H1 (cell line): Measurements from ENCODE around the gene PDHX. TPM values are rescaled to one million over a fixed set of nuclear protein-coding genes. Genes with fewer than 3 reads are reported as not detected.

Experiments
- CTCF ChIA-PET: fragments of 300-600 bp; sonication (Branson Sonifier 250); formaldehyde crosslinking; loops from one replicate; lab custom pipeline; 2021; ENCODE audit not compliant: partially characterized antibody; lab: Charles Lee
- POLR2A ChIA-PET: fragments of 300-600 bp; sonication (Branson Sonifier 250); formaldehyde crosslinking; loops from one replicate; lab custom pipeline; 2021; ENCODE audit warnings: inconsistent platforms; ENCODE audit not compliant: partially characterized antibody; lab: Charles Lee
- DNase-seq, 2 experiments: peaks; one replicate each; pipeline versions ENCODE4 v3.0.0 to v3.0.0-alpha.2; 2010 to 2022; ENCODE audit warnings: low spot score in 2 of 2, low read depth in 1 of 2, mixed read lengths in 1 of 2
- FAIRE-seq: peaks from 2 replicates; lab custom pipeline; 2011; peaks lifted over from hg19 to GRCh38; lab: Jason Lieb, UNC
- H2AFZ ChIP-seq: 2 replicates; pipeline ENCODE4 v1.8.1; 2012; ENCODE audit warnings: low read length, inconsistent platforms
- H2AK5ac ChIP-seq: 2 replicates; pipeline ENCODE4 v1.6.1; 2013; ENCODE audit warnings: low read depth, low read length
- H2BK120ac ChIP-seq: replicated peaks from 2 replicates; pipeline ENCODE3; 2013; ENCODE audit warnings: low read depth, low read length, inconsistent platforms
- H2BK12ac ChIP-seq: 2 replicates; pipeline ENCODE4 v1.6.1; 2013; ENCODE audit warnings: low read depth, low read length
- H2BK15ac ChIP-seq: 2 replicates; pipeline ENCODE4 v1.6.1; 2013; ENCODE audit warnings: low read length
- H2BK20ac ChIP-seq: 2 replicates; pipeline ENCODE4 v1.6.1; 2013; ENCODE audit warnings: low read length
- H2BK5ac ChIP-seq: 2 replicates; pipeline ENCODE4 v1.6.1; 2013; ENCODE audit warnings: low read depth, low read length
- H3K14ac ChIP-seq: 2 replicates; pipeline ENCODE4 v1.6.1; 2013; ENCODE audit warnings: inconsistent platforms; ENCODE audit not compliant: insufficient read length
- H3K18ac ChIP-seq: 2 replicates; pipeline ENCODE4 v1.6.1; 2013; ENCODE audit warnings: low read length; ENCODE audit errors: extremely low read depth
- H3K23ac ChIP-seq: 2 replicates; pipeline ENCODE4 v1.6.1; 2013; ENCODE audit warnings: inconsistent platforms; ENCODE audit not compliant: insufficient read length
- H3K23me2 ChIP-seq: 2 replicates; pipeline ENCODE4 v1.6.1; 2013; ENCODE audit warnings: low read depth, low read length
- H3K27ac ChIP-seq: 2 replicates; pipeline ENCODE4 v1.6.1; 2011; ENCODE audit warnings: low read depth, low read length, inconsistent platforms
- H3K27me3 ChIP-seq, 4 experiments: replicated peaks in 1 of 4; 1 replicate in 1 of 4; 2 replicates in 3 of 4; pipeline versions ENCODE4 v1.6.1 to v1.8.1; 2011 to 2013; ENCODE audit warnings: low read length in 3 of 4, mild to moderate bottlenecking in 3 of 4, inconsistent platforms in 2 of 4, mixed read lengths in 2 of 4, moderate library complexity in 1 of 4; ENCODE audit not compliant: control insufficient read depth in 3 of 4, insufficient read depth in 3 of 4; ENCODE audit errors: extremely low read depth in 1 of 4
- H3K36me3 ChIP-seq, 4 experiments: 2 replicates each; pipeline versions ENCODE4 v1.6.1 to v1.8.1; 2011 to 2013; ENCODE audit warnings: mild to moderate bottlenecking in 4 of 4, low read length in 3 of 4, moderate library complexity in 2 of 4, control low read depth in 1 of 4, inconsistent platforms in 1 of 4; ENCODE audit not compliant: insufficient read depth in 4 of 4, control insufficient read depth in 2 of 4
- H3K4ac ChIP-seq: replicated peaks from 2 replicates; pipeline ENCODE3; 2013; ENCODE audit warnings: low read length, low read depth, mixed read lengths, inconsistent platforms; ENCODE audit not compliant: insufficient read length
- H3K4me1 ChIP-seq, 4 experiments: replicated peaks in 1 of 4; 1 replicate in 1 of 4; 2 replicates in 3 of 4; pipeline versions ENCODE4 v1.6.1 to v1.8.1; 2011 to 2013; ENCODE audit warnings: low read length in 3 of 4, inconsistent platforms in 2 of 4, mixed read lengths in 1 of 4; ENCODE audit not compliant: insufficient read depth in 4 of 4, control insufficient read depth in 3 of 4
- H3K4me2 ChIP-seq, 2 experiments: 2 replicates each; pipeline versions ENCODE4 v1.6.1 to v1.8.1; 2011 to 2013; ENCODE audit warnings: low read depth in 2 of 2, low read length in 2 of 2, control low read depth in 1 of 2, inconsistent platforms in 1 of 2, mild to moderate bottlenecking in 1 of 2; ENCODE audit not compliant: insufficient read depth in 1 of 2
- H3K4me3 ChIP-seq, 4 experiments: fragments of 200-600, 300-600 bp in 1 of 4; sonication (generic), shearing (Covaris generic), sonication (Bioruptor Twin) in 1 of 4; 2 replicates each; pipeline versions ENCODE4 v1.5.1 to v1.8.1; 2011 to 2016; ENCODE audit warnings: low read length in 4 of 4, low read depth in 3 of 4, control low read depth in 2 of 4, inconsistent platforms in 2 of 4, mild to moderate bottlenecking in 2 of 4, mixed read lengths in 1 of 4, moderate library complexity in 1 of 4; ENCODE audit not compliant: insufficient read depth in 2 of 4; ENCODE audit errors: extremely low read depth in 1 of 4
- H3K56ac ChIP-seq: replicated peaks from 2 replicates; pipeline ENCODE3; 2013; ENCODE audit warnings: low read depth, mild to moderate bottlenecking, mixed read lengths, low read length, inconsistent platforms; ENCODE audit not compliant: insufficient read length
- H3K79me1 ChIP-seq: 2 replicates; pipeline ENCODE4 v1.6.1; 2013; ENCODE audit warnings: low read depth, low read length, control low read depth
- H3K79me2 ChIP-seq, 2 experiments: 2 replicates each; pipeline versions ENCODE4 v1.6.1 to v1.8.1; 2012 to 2013; ENCODE audit warnings: low read length in 2 of 2, mild to moderate bottlenecking in 2 of 2, inconsistent platforms in 1 of 2; ENCODE audit not compliant: insufficient read depth in 2 of 2, control insufficient read depth in 1 of 2
- H3K9ac ChIP-seq, 4 experiments: replicated peaks in 1 of 4; 1 replicate in 1 of 4; 2 replicates in 3 of 4; pipeline versions ENCODE4 v1.6.1 to v1.8.1; 2011 to 2013; ENCODE audit warnings: low read depth in 3 of 4, low read length in 3 of 4, control low read depth in 2 of 4, mild to moderate bottlenecking in 2 of 4, moderate library complexity in 2 of 4, inconsistent platforms in 1 of 4; ENCODE audit errors: extremely low read depth in 1 of 4
- H3K9me3 ChIP-seq, 2 experiments: 2 replicates each; pipeline versions ENCODE4 v1.6.1 to v1.8.1; 2012 to 2013; ENCODE audit warnings: mild to moderate bottlenecking in 2 of 2, moderate library complexity in 2 of 2, control low read depth in 1 of 2, inconsistent platforms in 1 of 2, low read depth in 1 of 2, low read length in 1 of 2, mixed read lengths in 1 of 2; ENCODE audit not compliant: insufficient read depth in 2 of 2
- H4K20me1 ChIP-seq, 2 experiments: replicated peaks in 1 of 2; 2 replicates each; pipeline versions ENCODE3 to v1.8.1; 2011 to 2013; ENCODE audit warnings: inconsistent platforms in 2 of 2, low read length in 2 of 2, mild to moderate bottlenecking in 1 of 2; ENCODE audit not compliant: insufficient read depth in 2 of 2, control insufficient read depth in 1 of 2
- H4K5ac ChIP-seq: 2 replicates; pipeline ENCODE4 v1.6.1; 2013; ENCODE audit warnings: low read length, low read depth, mixed read lengths, inconsistent platforms; ENCODE audit not compliant: insufficient read length
- H4K8ac ChIP-seq: 2 replicates; pipeline ENCODE4 v1.8.0; 2013; ENCODE audit warnings: mild to moderate bottlenecking, moderate library complexity, low read length, inconsistent platforms; ENCODE audit not compliant: insufficient read depth; ENCODE audit errors: extremely low read depth
- H4K91ac ChIP-seq: replicated peaks from 2 replicates; pipeline ENCODE3; 2013; ENCODE audit warnings: low read length, mixed read lengths, inconsistent platforms; ENCODE audit not compliant: insufficient read length
- ATF3 ChIP-seq: IDR thresholded peaks from 2 replicates; pipeline ENCODE4 v1.6.1; 2011; ENCODE audit warnings: low read depth, mild to moderate bottlenecking, low read length; ENCODE audit not compliant: insufficient read depth
- BCL11A ChIP-seq, 2 experiments: IDR thresholded peaks; one replicate each; pipeline ENCODE4 v1.6.1; 2011; ENCODE audit warnings: low read depth in 2 of 2, low read length in 2 of 2, mild to moderate bottlenecking in 2 of 2
- FOSL1 ChIP-seq: IDR thresholded peaks from 2 replicates; pipeline ENCODE4 v1.6.1; 2011; ENCODE audit warnings: mild to moderate bottlenecking, low read depth, low read length, moderate library complexity; ENCODE audit not compliant: insufficient read depth
- GTF2F1 ChIP-seq: IDR thresholded peaks from 2 replicates; pipeline ENCODE4 v1.6.1; 2012; ENCODE audit warnings: low read depth, low read length, improper control_type of control experiment, borderline replicate concordance
- MAX ChIP-seq: IDR thresholded peaks from 2 replicates; pipeline ENCODE4 v1.6.1; 2012; ENCODE audit warnings: inconsistent platforms
- PHF8 ChIP-seq: fragments of 200-600 bp; sonication (generic); conservative IDR thresholded peaks from 2 replicates; pipeline ENCODE4 v1.7.1; 2012; ENCODE audit warnings: low read depth, mild to moderate bottlenecking, inconsistent platforms, low read length, moderate library complexity
- POU5F1 ChIP-seq: IDR thresholded peaks from 2 replicates; pipeline ENCODE4 v1.6.1; 2011; ENCODE audit warnings: low read depth, mild to moderate bottlenecking, low read length, moderate library complexity
- RXRA ChIP-seq: IDR thresholded peaks from 2 replicates; pipeline ENCODE4 v1.6.1; 2011; ENCODE audit warnings: low read depth, mild to moderate bottlenecking, low read length, moderate library complexity; ENCODE audit not compliant: insufficient read depth
- USF2 ChIP-seq: IDR thresholded peaks from 2 replicates; pipeline ENCODE4 v1.6.1; 2011; ENCODE audit warnings: low read length, improper control_type of control experiment
- whole genome bisulfite sequencing, 2 experiments: shearing (Covaris generic) in 1 of 2; methylation state at CpG; one replicate each; pipeline versions ENCODE4 v1.1.6 to v1.1.7; 2013 to 2015; ENCODE audit warnings: low lambda C conversion rate in 2 of 2, mixed read lengths in 2 of 2, inconsistent platforms in 1 of 2, low coverage in 1 of 2, missing lambda C conversion rate in 1 of 2; ENCODE audit not compliant: insufficient replicate concordance in 2 of 2, insufficient coverage in 1 of 2, insufficient read length in 1 of 2; ENCODE audit errors: extremely low coverage in 1 of 2, missing lambda C conversion rate in 1 of 2; 5-methylcytosine and 5-hydroxymethylcytosine counted together
- polyA plus RNA-seq, 7 experiments: library from polyadenylated mRNA; depleted of rRNA in 3 of 7; stranded (reverse) in 5 of 7; unstranded in 2 of 7; fragments of >200 nt in 5 of 7; fragments of 200-250 nt in 2 of 7; gene quantifications; 1 replicate in 5 of 7; 2 replicates in 1 of 7; 4 replicates in 1 of 7; pipeline versions ENCODE4 v1.2.1 to v1.2.3, GENCODE V29; 2011 to 2013; ENCODE audit warnings: missing spikeins in 2 of 7, mixed read lengths in 2 of 7
- total RNA-seq: library from RNA; stranded (reverse); fragmentation: NEBNext Ultra II Directional; extraction: Animal tissue kit (Norgen Biotek cat#: 25700); gene quantifications from 2 replicates; pipeline ENCODE4 v1.2.1, GENCODE V29; 2021

The PDHX gene
- total and polyA plus RNA-seq, 2 of the 8 experiments (the other 6 are each of a cell fraction or from before 2014, with no cell fraction given), result 12.4 to 51.9 TPM

GRCh38 chr11:34928960-34929680, 12.7 kb downstream of the PDHX start:
- no peaks in the 10 kb centered on the region; the same call in 1 of the 2 replicates for H3K23me2 ChIP-seq
- no peak overlapping the region for H3K18ac ChIP-seq
- H4K91ac ChIP-seq, result no peak overlapping the region
- H3K4me2 ChIP-seq, result no peak overlapping the region
- H3K27ac ChIP-seq, result no peak overlapping the region
- no peaks in the 10 kb centered on the region for H3K27me3 ChIP-seq
- no peaks in the 10 kb centered on the region for H4K20me1 ChIP-seq
- H2BK20ac ChIP-seq, result no peak overlapping the region
- POLR2A ChIA-PET, result interaction anchor here (0.8 to 1.1 kb wide), 2 partner anchors 12 to 13 kb away, joined by 4 to 5 read pairs; partner anchors contain the start of genes APIP and PDHX
- no peak overlapping the region for H2BK120ac ChIP-seq
- no peak overlapping the region for H4K8ac ChIP-seq
- no peak overlapping the region for H3K9ac ChIP-seq
- no peak overlapping the region for H4K5ac ChIP-seq
- H2BK15ac ChIP-seq, result no peak overlapping the region
- H2BK12ac ChIP-seq, result no peak overlapping the region
- no peak overlapping the region for H3K14ac ChIP-seq
- H3K79me1 ChIP-seq, result no peaks in the 10 kb centered on the region
- no peak overlapping the region for H3K23ac ChIP-seq
- no peak overlapping the region for H3K56ac ChIP-seq
- FAIRE-seq (no peak), DNase-seq (no peak)
- peaks cover 3 to 67% of the 10 kb centered on the region in 2 experiments; a peak in 3 of 4 replicates for H3K79me2 ChIP-seq
- WGBS, 2 experiments, result 94% methylated on average over 7 of the region's 7 CpGs; no CpG with 5 or more reads in 1 of the 2 experiments
- H2AK5ac ChIP-seq, result no peak overlapping the region
- no peak overlapping the region for H2AFZ ChIP-seq
- CTCF ChIA-PET, result interaction anchor here (0.5 to 1.3 kb wide), 7 partner anchors 10 to 465 kb away, joined by 3 read pairs; no protein-coding TSS in a partner anchor
- H3K4me3 ChIP-seq, result no peak overlapping the region
- no peak overlapping the region for H3K4ac ChIP-seq
- H3K4me1 ChIP-seq, result peaks cover 0 to 5% (median 1%) of the 10 kb centered on the region in 4 experiments; a peak in 3 of 7 replicates
- no peaks in the 10 kb centered on the region for H3K9me3 ChIP-seq
- H2BK5ac ChIP-seq, result no peak overlapping the region
- peaks cover 0 to 7% (median 2%) of the 10 kb centered on the region in 4 experiments; a peak in 2 of 8 replicates for H3K36me3 ChIP-seq
- no peak for TF ChIP-seq BCL11A (IDR thresholded peaks at IDR 0.05; ENCODE audit: low read depth in 2 of 2, low read length in 2 of 2)
- no peak for TF ChIP-seq PHF8
- no peak for TF ChIP-seq ATF3
- no peak for TF ChIP-seq POU5F1
- no peak for TF ChIP-seq MAX
- no peak for TF ChIP-seq FOSL1
- no peak for TF ChIP-seq USF2
- no peak for TF ChIP-seq RXRA
- no peak for TF ChIP-seq GTF2F1
